BJ (cell line): ENCODE data around the gene SHBG. TPM values are rescaled to one million over a fixed set of nuclear protein-coding genes. Genes with fewer than 3 reads are reported as not detected.
A peak's percentile ranks its signal among the peaks of the same experiment; 100 is the strongest.

Experiments used
- CTCF ChIA-PET: fragments of 350-600 bp; formaldehyde crosslinking; extraction: SDS; loops from one replicate; lab custom pipeline; 2021; ENCODE audit warnings: antibody characterized with exemption, inconsistent platforms; lab: Yijun Ruan, JAX
- POLR2A ChIA-PET: fragments of 300-600 bp; sonication (Branson Sonifier 250); formaldehyde crosslinking; extraction: SDS; loops from one replicate; lab custom pipeline; 2021; ENCODE audit warnings: antibody characterized with exemption; lab: Charles Lee
- DNase-seq: peaks from one replicate; pipeline ENCODE4 v3.0.0-alpha.2; 2011; ENCODE audit warnings: low read depth
- H3K27me3 ChIP-seq: 2 replicates; pipeline ENCODE4 v1.6.0; 2011; ENCODE audit warnings: low read length; ENCODE audit not compliant: control insufficient read depth, insufficient read depth
- H3K36me3 ChIP-seq: 2 replicates; pipeline ENCODE4 v1.5.1; 2011; ENCODE audit warnings: low read length; ENCODE audit not compliant: control insufficient read depth, insufficient read depth
- H3K4me3 ChIP-seq: 2 replicates; pipeline ENCODE4 v1.5.1; 2011; ENCODE audit warnings: low read depth, mild to moderate bottlenecking, control low read depth, low read length
- polyA minus RNA-seq: library from RNA; depleted of rRNA, polyadenylated mRNA; stranded (reverse); fragments of >200 nt; gene quantifications from 2 replicates; pipeline ENCODE4 v1.2.3, GENCODE V29; 2011; rRNA and poly(A)+ RNA removed
- polyA plus RNA-seq: library from polyadenylated mRNA; depleted of rRNA; stranded (reverse); fragments of >200 nt; gene quantifications from 2 replicates; pipeline ENCODE4 v1.2.3, GENCODE V29; 2011; rRNA removed
- TF ChIP-seq, protein P1 (sequence below): IDR thresholded peaks from 2 replicates; pipeline ENCODE4 v1.5.1; 2011; ENCODE audit warnings: low read depth, mild to moderate bottlenecking, control low read depth, inconsistent platforms, low read length, moderate library complexity; ENCODE audit not compliant: insufficient read depth

The SHBG gene, protein sequence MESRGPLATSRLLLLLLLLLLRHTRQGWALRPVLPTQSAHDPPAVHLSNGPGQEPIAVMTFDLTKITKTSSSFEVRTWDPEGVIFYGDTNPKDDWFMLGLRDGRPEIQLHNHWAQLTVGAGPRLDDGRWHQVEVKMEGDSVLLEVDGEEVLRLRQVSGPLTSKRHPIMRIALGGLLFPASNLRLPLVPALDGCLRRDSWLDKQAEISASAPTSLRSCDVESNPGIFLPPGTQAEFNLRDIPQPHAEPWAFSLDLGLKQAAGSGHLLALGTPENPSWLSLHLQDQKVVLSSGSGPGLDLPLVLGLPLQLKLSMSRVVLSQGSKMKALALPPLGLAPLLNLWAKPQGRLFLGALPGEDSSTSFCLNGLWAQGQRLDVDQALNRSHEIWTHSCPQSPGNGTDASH
- polyA plus RNA-seq (0.85 and 1.2 TPM in 2 replicates), polyA minus RNA-seq (0.57 TPM in 1 of 2 replicates, not detected in the other)

GRCh38 chr17:7629939-7630571 lies at the start of gene SHBG:
SHBG (plus strand) TSS chr17:7630135; CDS start chr17:7630173, 38 bp downstream.
- TF ChIP-seq, protein P1, sequence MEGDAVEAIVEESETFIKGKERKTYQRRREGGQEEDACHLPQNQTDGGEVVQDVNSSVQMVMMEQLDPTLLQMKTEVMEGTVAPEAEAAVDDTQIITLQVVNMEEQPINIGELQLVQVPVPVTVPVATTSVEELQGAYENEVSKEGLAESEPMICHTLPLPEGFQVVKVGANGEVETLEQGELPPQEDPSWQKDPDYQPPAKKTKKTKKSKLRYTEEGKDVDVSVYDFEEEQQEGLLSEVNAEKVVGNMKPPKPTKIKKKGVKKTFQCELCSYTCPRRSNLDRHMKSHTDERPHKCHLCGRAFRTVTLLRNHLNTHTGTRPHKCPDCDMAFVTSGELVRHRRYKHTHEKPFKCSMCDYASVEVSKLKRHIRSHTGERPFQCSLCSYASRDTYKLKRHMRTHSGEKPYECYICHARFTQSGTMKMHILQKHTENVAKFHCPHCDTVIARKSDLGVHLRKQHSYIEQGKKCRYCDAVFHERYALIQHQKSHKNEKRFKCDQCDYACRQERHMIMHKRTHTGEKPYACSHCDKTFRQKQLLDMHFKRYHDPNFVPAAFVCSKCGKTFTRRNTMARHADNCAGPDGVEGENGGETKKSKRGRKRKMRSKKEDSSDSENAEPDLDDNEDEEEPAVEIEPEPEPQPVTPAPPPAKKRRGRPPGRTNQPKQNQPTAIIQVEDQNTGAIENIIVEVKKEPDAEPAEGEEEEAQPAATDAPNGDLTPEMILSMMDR: no peak
- CTCF ChIA-PET: interaction anchor here (7.9 kb wide), 1 partner anchor 56 kb away, joined by 91 read pairs; the partner anchor contains the start of genes TP53 and WRAP53
- POLR2A ChIA-PET: no interaction called here
- H3K36me3 ChIP-seq: no peaks in the 10 kb centered on the region
- no peak within 1 kb of the TSS for H3K4me3 ChIP-seq
- DNase-seq: no peak
- H3K27me3 ChIP-seq: no peaks in the 10 kb centered on the region

- Histone ChIP-seq H3K4me3 (no peak overlapping the region), H3K27me3 (no peaks in the 10 kb centered on the region), H3K36me3 (peaks cover 20% of the 10 kb centered on the region)
- CTCF ChIA-PET: interaction anchor here (0.7 to 2.7 kb wide), 4 partner anchors 9 to 518 kb away, joined by 3 to 22 read pairs (median 4); partner anchors contain the start of gene SOX15
- TF ChIP-seq, protein P1: no peak
- no peak for DNase-seq
- POLR2A ChIA-PET: no interaction called here
Observed at GRCh38 chr17:7580604-7581575, 49.0 kb upstream of the SHBG start.

DNA sequence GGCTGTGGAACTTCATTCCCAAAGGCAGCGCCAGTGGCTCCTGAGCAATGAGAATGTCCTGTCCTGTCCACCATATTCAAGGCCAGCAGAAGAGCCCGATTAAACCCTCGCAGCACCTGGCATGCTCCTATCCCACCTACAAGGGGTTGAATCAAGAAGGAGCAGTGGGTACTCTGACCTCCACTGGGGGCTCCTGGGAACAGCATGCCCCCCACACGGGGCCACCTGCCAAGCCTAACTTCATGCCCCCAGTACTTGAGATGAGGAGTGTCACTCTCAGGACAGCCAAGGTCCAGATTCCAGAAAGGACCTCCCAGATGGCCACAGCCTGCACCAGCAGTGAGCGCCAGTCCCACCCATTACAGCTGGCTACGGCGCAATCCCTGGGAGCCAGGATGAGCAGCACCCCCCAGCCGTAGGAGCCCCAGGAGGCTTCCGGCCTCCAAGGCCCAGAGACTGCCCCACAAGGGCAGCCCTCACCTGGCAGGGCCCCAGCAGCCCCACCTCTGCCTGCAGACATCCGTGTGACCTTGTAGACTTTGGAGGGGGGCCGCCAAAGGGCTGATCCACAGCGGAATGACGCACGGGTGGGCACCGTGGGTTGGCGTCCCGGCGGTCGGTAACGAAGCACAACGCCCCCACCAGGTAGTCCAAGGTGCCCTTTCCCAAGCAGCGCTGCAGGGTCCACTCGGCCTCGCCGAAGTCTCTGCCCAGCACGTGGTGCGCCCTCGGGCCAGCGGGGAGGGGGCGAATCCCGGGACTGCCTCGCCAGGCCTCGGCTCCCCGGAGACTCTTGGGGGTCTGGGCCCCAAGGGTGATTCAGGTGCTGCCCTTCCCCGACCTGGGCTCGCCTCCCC lies 47.3 kb upstream of the SHBG start:
- TF ChIP-seq, protein P1: no peak
- H3K27me3 ChIP-seq: no peaks in the 10 kb centered on the region
- peaks cover 11% of the 10 kb centered on the region for H3K36me3 ChIP-seq
- H3K4me3 ChIP-seq: peak overlapping the region; percentile 71
- ChIA-PET CTCF (interaction anchor here (1.7 kb wide), 1 partner anchor 8 kb away, joined by 8 read pairs; no protein-coding TSS in a partner anchor), POLR2A (interaction anchor here (1.1 kb wide), 1 partner anchor 9 kb away, joined by 16 read pairs; no protein-coding TSS in a partner anchor)
- DNase-seq: no peak

DNA sequence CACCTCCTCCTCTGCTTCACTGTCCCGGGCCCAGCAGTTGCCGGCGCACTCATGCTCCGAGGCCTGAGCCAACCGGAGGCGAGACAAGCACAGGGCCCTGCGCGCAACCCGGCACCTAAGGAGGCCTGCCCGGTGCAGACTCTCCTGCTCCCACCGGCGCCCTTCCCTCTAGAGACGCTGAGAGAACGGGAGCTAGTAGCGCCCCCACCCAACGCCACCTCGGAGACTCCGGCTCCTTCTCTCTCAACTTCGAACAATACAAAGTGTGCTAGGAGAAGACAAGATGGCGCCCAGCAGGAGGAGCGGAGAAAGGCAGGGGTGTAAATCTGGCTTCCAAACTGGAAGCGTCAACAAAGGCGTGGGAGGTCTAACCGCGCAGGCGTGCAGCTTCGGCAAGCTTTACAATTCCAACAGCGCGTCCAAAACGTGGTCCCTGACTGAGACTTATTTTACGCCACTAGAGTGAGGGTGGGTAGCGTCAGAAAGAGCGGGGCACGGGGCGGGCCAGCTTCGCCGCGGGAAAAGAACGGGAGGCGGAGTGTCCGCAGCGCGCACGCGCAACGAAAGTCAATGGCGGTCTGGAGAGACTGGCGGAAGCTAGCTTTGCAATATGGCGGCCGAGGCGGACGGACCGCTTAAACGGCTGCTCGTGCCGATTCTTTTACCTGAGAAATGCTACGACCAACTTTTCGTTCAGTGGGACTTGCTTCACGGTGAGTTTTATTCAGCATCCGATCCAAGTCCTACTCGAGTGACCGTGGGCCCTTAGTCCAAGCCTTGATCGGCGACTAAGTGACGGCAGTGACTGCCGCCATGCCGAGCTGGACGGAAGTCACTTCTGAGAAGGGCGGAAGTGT lies 46.5 kb upstream of the SHBG start, which contains the start of gene MPDU1:
MPDU1 (plus strand) TSS at position 600 of the 857 bp plus-strand sequence; CDS start at position 611, 11 bp downstream.
- peak within 1 kb of the TSS; percentile 71 for H3K4me3 ChIP-seq
- H3K27me3 ChIP-seq: no peaks in the 10 kb centered on the region
- peak; percentile 87 for DNase-seq
- H3K36me3 ChIP-seq: peaks cover 6% of the 10 kb centered on the region
- ChIA-PET CTCF (interaction anchor here (0.7 to 1.7 kb wide), 6 partner anchors 9 to 104 kb away, joined by 3 to 8 read pairs (median 6); partner anchors contain the start of genes FXR2 and SENP3), POLR2A (interaction anchor here (0.5 to 1.1 kb wide), 4 partner anchors 10 to 407 kb away, joined by 3 to 16 read pairs (median 5); partner anchors contain the start of gene POLR2A)
- TF ChIP-seq, protein P1: no peak
